GM19193 (cell line): ENCODE results near the gene PRKCD.

Experiments
- POLR2A ChIP-seq: IDR thresholded peaks from 4 replicates; pipeline ENCODE4 v1.6.1; 2011; ENCODE audit not compliant: insufficient read depth, insufficient read length; ENCODE audit errors: extremely low read depth

The PRKCD gene

GRCh38 chr3:53198256-53198977 is 37.4 kb downstream of the PRKCD start:
- TF ChIP-seq POLR2A: no peak

GRCh38 chr3:53198996-53199395 is 38.0 kb downstream of the PRKCD start:
- TF ChIP-seq POLR2A: no peak

- no peak for TF ChIP-seq POLR2A
Measured at GRCh38 chr3:53199834-53200233, 38.8 kb downstream of the PRKCD start.

- TF ChIP-seq POLR2A: no peak
Measured at GRCh38 chr3:53200501-53201498, 39.8 kb downstream of the PRKCD start.

GRCh38 chr3:53202331-53203015 is 41.5 kb downstream of the PRKCD start:
- TF ChIP-seq POLR2A: no peak

GRCh38 chr3:53211706-53212702 is 51.0 kb downstream of the PRKCD start:
- no peak for TF ChIP-seq POLR2A

- TF ChIP-seq POLR2A: no peak
Measured at GRCh38 chr3:53213276-53213675, 52.3 kb downstream of the PRKCD start.

- TF ChIP-seq POLR2A: no peak
Measured at GRCh38 chr3:53215816-53216215, 54.8 kb downstream of the PRKCD start.

GRCh38 chr3:53216723-53217122 is 55.7 kb downstream of the PRKCD start:
- no peak for TF ChIP-seq POLR2A

- no peak for TF ChIP-seq POLR2A
Measured at GRCh38 chr3:53217175-53217574, 56.2 kb downstream of the PRKCD start.

GRCh38 chr3:53218131-53218530 is 57.1 kb downstream of the PRKCD start:
- TF ChIP-seq POLR2A: no peak

GRCh38 chr3:53219895-53220483 is 59.0 kb downstream of the PRKCD start:
- no peak for TF ChIP-seq POLR2A

- no peak for TF ChIP-seq POLR2A
Measured at GRCh38 chr3:53221345-53221744, 60.3 kb downstream of the PRKCD start.

GRCh38 chr3:53221827-53222182 is 60.8 kb downstream of the PRKCD start:
- TF ChIP-seq POLR2A: no peak

GRCh38 chr3:53222183-53222901 is 61.3 kb downstream of the PRKCD start:
- no peak for TF ChIP-seq POLR2A
